NCI-H1694 treated with DMSO at 0.1 percent for 48 hours (cell line): ENCODE data around the gene LRRC8C.
A peak's percentile ranks its signal among the peaks of the same experiment; 100 is the strongest.
"Not testable (repeated sequence)": the region's sequence is repeated elsewhere in the genome, so short reads cannot be mapped to it uniquely, and the experiment has no call there.

ENCODE experiments used
- DNase-seq: peaks from one replicate; lab custom pipeline; 2025; lab: John Stamatoyannopoulos, UW

The LRRC8C gene

GRCh38 chr1:89607586-89608318 lies 25.2 kb upstream of the LRRC8C start:
- no peak for DNase-seq

DNA sequence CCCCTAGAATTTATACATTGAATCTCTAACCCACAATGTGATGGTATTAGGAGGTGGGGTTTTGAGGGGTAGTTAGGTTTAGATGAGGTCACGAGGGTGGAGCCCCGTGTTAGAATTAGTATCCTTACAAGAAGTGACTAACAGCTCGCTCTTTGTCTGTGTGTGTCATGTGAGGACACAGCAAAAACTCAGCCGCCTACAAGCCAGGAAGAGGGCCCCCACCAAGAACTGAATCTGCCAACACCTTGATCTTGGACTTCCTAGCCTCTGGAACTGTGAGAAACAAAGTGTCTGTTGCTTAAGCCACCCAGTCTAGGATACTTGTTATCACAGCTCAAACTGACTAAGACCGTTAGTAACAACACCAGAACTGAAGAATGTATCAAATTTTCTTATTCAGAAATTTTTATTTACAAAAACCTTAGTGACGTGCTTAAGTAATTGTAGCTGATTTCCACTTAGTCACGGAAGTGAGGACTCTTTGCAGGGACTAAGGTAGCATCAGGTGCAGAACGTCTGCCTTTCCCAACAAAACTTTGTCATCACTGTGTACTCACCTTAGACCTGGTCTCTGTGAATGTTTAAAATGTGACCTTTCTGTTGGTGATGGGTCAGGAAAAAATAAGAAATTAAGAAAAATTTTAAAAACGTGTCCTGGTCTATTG lies 24.5 kb upstream of the LRRC8C start:
- DNase-seq: no peak

GRCh38 chr1:89608984-89609725 lies 23.8 kb upstream of the LRRC8C start:
- no peak for DNase-seq

DNA sequence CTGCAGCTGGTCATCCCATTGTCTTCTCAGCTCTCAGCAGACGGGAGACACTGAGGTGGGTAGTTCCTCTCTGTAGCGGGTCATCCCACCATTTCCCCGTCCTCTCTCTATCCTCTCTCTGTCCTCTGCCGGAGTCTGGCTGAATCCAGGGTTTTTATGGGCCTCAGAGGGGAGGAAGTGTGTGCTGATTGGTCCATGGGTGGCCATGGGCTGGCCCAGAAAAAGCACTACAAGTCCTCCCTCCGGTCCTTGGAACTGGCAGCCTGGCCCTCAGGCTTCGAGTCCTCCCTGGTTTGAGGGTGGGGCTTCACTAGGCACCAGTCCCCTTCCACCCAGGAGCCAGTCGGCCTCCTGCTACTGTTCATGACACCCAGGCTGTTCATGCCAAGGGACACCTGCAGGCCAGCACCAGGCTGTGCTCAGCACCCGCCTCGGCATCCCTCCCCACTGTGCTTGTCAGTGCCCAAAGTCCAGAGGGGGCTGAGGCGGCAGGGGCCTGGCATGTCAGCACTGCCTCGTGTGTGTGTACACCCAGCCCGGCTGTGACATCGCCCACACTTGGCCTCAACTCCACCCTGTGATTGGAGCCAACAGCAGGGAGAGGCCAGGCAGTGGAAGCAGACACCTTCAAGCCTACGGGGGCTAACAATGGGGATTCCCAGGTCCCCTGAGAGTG lies 23.0 kb upstream of the LRRC8C start:
- no peak for DNase-seq

GRCh38 chr1:89610457-89611011 lies 22.4 kb upstream of the LRRC8C start:
- no peak for DNase-seq

DNA sequence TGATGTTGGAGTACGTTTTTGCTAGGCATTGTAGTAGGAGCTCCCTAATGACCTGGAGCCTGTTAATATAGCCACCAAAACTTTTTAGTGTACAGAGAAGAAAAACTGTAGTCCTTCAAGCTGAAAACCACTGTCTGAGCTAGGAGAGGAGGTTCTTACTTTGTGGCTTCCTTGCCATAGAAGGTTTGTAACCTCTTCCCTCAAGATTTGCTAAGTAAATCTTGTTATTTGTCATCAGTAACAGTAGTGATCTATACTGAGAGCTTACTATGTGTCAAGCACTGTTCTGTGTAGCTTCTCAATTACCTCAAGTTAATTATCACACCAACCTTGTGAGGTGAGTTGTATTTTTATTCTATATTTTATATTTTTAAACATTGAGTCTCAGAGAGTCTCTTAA lies 21.2 kb upstream of the LRRC8C start:
- DNase-seq: no peak

- no peak for DNase-seq
These were observed 19.0 kb upstream of the LRRC8C start for GRCh38 chr1:89613928-89614327.

DNA sequence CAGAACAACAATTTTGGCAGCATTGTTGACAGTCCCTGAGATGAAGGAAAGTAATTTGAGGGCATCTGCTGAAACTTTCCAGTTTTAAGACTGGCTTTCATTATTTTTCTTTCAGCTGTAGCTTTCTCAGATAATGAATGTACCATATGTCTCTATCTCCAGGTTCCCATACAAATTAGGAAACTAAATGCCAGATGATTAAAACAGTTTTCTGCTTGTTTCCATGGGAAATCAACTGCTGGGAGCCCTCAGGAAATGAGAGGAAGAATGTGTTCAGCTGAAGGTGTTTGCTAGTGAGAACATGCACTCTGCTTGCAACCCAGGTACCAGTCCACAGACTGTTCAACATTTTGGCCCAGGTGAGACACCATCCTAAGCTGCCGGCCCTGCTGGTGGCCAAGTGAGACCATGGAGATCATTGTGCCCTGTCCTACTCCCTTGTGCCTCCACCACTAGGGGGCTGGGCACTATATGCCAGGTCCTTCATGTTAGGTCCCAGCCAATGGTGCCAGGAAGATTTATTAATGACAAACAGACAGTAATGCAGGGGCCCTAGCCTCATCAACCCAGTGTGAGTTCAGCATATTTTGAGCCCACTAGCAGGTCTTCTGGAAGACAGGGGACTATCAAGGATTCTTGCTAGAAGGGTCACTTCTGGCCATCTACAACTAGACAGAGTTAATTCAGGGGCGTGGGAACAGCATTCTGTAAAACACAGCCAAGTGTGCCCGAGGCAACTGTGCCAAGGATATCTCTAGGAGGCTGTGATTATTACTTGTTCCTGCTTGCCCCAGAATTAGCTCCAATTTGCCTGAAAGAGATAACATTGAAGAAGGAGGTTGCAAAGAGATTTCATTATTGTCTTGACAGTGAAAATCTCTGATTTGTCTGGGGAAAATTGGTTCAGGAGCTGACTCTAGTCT lies 17.0 kb upstream of the LRRC8C start:
- no peak for DNase-seq

GRCh38 chr1:89616844-89617627 lies 15.9 kb upstream of the LRRC8C start:
- no peak for DNase-seq

DNA sequence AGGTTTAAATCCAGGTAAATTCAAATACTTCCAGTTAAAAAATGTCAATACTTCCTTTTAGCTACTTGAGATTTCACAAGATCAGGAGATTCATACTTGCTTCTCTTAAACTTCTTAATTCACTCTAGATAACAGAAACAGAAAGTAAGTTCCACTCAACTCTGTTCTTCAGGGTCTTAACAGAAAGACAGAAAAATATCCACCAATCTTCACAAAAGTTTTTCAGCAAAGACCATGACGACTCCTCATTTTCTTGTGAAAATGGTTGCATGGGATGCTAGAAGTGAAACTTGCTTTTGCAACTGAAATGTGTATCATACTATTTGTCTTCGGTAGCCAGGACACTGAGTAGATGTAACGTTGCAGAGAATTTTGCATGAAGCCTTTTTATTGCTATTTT lies 12.3 kb upstream of the LRRC8C start:
- no peak for DNase-seq

- DNase-seq: no peak
These were observed 10.0 kb upstream of the LRRC8C start for GRCh38 chr1:89622895-89623294.

DNA sequence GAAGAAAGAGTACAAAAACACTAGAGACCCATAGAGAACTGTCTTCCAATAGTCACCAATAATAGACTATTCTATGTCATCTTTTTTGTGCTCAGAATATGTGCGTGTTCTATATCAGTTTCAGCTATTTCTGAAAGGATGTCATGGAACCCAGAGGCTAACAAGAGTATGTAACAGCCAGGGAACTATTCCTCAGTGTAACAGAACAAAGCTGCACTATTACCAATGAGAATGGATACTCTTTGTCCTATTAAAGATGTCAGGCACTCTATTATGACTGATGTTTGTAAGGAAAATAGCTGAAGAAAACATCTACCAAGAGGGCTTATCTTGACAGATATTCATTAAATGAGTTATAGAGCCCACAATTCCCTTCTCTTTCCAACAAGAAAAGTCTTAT lies 8.6 kb upstream of the LRRC8C start:
- DNase-seq: no peak

GRCh38 chr1:89624715-89625323 lies 8.1 kb upstream of the LRRC8C start:
- no peak for DNase-seq

DNA sequence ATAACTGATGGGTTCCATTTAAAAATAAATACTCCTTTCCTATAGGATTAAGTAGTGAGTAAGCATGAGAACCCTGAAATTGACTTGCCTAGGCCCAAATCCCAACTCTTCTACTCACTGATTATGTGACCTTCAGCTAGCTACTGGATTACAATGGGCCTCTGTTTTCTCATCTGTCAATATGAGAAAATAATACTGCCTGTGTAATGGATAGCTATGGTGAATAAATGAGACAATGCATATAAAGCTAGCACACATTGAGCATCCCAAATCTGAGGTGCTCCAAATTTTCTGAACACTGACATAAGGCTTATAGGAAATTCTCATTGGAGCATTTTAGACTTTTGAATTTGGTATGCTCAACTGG lies 5.3 kb upstream of the LRRC8C start:
- DNase-seq: no peak

GRCh38 chr1:89629146-89629545 lies 3.8 kb upstream of the LRRC8C start:
- DNase-seq: no peak

GRCh38 chr1:89629600-89629999 lies 3.3 kb upstream of the LRRC8C start:
- DNase-seq: not testable (repeated sequence)

GRCh38 chr1:89630048-89630447 lies 2.9 kb upstream of the LRRC8C start:
- DNase-seq: no peak

DNA sequence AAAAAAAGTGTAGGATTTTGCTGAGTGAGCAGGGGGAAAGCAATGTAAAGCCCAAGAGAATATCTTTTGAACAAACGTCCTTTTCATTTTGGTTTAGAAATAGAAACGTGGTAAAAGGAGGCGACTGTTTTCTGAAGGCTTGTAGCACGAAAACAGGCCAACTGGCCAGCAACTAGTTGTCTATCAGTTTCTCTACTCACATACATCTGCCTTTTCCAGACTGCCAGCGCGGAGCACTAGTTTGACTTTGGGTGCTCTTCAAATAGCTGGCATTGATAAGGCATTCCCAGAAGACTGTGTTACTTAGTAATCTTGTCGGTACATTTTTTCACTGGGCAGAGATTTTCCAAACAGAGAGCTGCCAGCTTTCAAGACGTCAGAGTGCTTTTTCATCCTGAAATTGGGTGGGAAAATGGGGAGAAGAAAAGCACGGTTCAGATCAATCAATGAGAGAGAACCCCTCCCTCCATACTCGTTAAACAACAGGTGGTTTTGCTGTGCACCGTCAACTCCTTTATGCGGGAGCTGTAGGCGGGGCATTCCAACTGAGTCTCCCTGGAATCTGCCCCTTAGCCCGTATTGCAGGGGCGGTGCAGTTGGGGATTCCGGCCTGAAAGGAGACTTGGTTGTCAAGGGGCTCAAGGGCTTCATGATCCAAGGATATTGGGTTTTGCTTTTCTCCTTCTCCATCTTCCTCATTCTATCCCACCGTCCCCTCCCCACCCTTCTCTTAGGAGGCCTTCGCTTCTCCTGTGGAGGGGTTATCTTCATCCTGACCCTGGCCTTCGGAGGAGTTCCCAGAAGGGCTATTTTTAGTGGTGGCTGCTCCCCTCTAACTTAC lies 884 bp upstream of the LRRC8C start:
- DNase-seq: peak; percentile 27

- no peak for DNase-seq
These were observed 404 bp downstream of the LRRC8C start for GRCh38 chr1:89633248-89633799.
